ENCODE measurements around the gene FRMPD2. TPM values are rescaled to one million over a fixed set of nuclear protein-coding genes. Genes with fewer than 3 reads are reported as not detected.
"Not testable (repeated sequence)": the region's sequence is repeated elsewhere in the genome, so short reads cannot be mapped to it uniquely, and the experiment has no call there.

Gene FRMPD2
- total RNA-seq, 1 donor from 2014 or later = not detected

DNA sequence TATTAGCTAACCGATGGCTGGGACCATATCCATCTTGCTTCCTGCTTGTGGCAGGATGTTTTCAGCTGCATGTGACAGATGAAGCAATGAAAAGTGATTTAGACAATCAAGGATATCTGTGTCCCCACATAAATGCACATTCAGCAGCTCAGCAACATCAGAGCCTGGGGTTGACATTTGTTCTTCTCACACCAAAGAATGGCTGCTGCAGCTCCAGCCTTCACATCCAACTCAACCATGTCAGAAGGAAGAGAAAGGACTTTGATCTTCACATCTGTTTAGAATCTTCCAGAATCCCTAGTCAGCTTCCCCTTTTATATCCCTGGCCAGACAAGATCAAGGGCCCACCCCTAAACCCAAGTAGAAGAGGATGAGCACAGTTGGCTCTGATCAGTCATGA, 11.9 kb upstream of the FRMPD2 start:
- no peak for DNase-seq (ENCODE audit: low spot score)
- Mint-ChIP-seq H3K27ac (ENCODE audit: unreplicated experiment) (no peak overlapping the region), H3K4me1 (ENCODE audit: unreplicated experiment) (peaks cover 11% of the 10 kb centered on the region), H3K27me3 (ENCODE audit: unreplicated experiment) (peaks cover 3% of the 10 kb centered on the region), H3K9me3 (ENCODE audit: unreplicated experiment) (no peaks in the 10 kb centered on the region), H3K36me3 (ENCODE audit: low read depth, unreplicated experiment) (peaks cover 4% of the 10 kb centered on the region), H3K4me3 (ENCODE audit: unreplicated experiment) (no peak overlapping the region)
- TF ChIP-seq CTCF (IDR thresholded peaks at IDR 0.05; ENCODE audit: unreplicated experiment) = no peak

GRCh38 chr10:48285710-48286109, 11.2 kb upstream of the FRMPD2 start:
- no peaks in the 10 kb centered on the region for H3K9me3 Mint-ChIP-seq (ENCODE audit: unreplicated experiment)
- peaks cover 4% of the 10 kb centered on the region for H3K36me3 Mint-ChIP-seq (ENCODE audit: low read depth, unreplicated experiment)
- no peak for TF ChIP-seq CTCF (IDR thresholded peaks at IDR 0.05; ENCODE audit: unreplicated experiment)
- H3K4me3 Mint-ChIP-seq (ENCODE audit: unreplicated experiment) = no peak overlapping the region
- peaks cover 3% of the 10 kb centered on the region for H3K27me3 Mint-ChIP-seq (ENCODE audit: unreplicated experiment)
- H3K4me1 Mint-ChIP-seq (ENCODE audit: unreplicated experiment) = peaks cover 11% of the 10 kb centered on the region
- no peak overlapping the region for H3K27ac Mint-ChIP-seq (ENCODE audit: unreplicated experiment)
- DNase-seq (ENCODE audit: low spot score) = no peak

GRCh38 chr10:48284811-48285210, 10.3 kb upstream of the FRMPD2 start:
- no peak for TF ChIP-seq CTCF (IDR thresholded peaks at IDR 0.05; ENCODE audit: unreplicated experiment)
- H3K27me3 Mint-ChIP-seq (ENCODE audit: unreplicated experiment) = peaks cover 3% of the 10 kb centered on the region
- peaks cover 8% of the 10 kb centered on the region for H3K4me1 Mint-ChIP-seq (ENCODE audit: unreplicated experiment)
- H3K9me3 Mint-ChIP-seq (ENCODE audit: unreplicated experiment) = no peaks in the 10 kb centered on the region
- peaks cover 4% of the 10 kb centered on the region for H3K36me3 Mint-ChIP-seq (ENCODE audit: low read depth, unreplicated experiment)
- no peak overlapping the region for H3K27ac Mint-ChIP-seq (ENCODE audit: unreplicated experiment)
- no peak for DNase-seq (ENCODE audit: low spot score)
- H3K4me3 Mint-ChIP-seq (ENCODE audit: unreplicated experiment) = no peak overlapping the region

DNA sequence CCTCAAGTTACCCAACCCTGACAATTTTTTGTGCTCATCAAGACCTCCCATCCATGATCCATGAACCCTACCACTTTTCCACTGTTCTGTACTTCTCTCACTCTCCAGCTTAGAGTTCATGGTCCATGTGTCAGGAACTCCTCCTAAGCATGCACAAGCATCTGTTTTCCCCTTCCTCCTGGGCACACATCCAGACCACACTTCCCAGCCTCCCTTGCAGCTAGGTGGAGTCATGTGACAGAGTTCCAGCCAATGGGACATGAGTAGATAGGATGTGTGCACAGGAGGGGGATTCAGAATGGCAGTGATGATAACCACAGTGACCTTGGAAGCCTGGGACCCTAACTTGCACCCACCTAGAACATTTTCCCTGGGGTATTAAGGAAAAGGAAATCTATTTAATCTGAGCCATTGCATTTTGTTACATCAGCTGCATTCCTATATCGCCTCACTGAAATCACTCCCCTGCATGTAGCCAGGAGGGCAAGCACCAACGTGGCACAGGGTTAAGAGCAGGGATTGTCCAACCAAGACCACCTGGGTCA, 9.6 kb upstream of the FRMPD2 start:
- DNase-seq (ENCODE audit: low spot score) = no peak
- H3K4me3 Mint-ChIP-seq (ENCODE audit: unreplicated experiment) = peak overlapping the region; percentile 52
- H3K9me3 Mint-ChIP-seq (ENCODE audit: unreplicated experiment) = no peaks in the 10 kb centered on the region
- TF ChIP-seq CTCF (IDR thresholded peaks at IDR 0.05; ENCODE audit: unreplicated experiment) = no peak
- H3K36me3 Mint-ChIP-seq (ENCODE audit: low read depth, unreplicated experiment) = peaks cover 4% of the 10 kb centered on the region
- no peak overlapping the region for H3K27ac Mint-ChIP-seq (ENCODE audit: unreplicated experiment)
- H3K4me1 Mint-ChIP-seq (ENCODE audit: unreplicated experiment) = peaks cover 2% of the 10 kb centered on the region
- H3K27me3 Mint-ChIP-seq (ENCODE audit: unreplicated experiment) = peaks cover 2% of the 10 kb centered on the region

- Mint-ChIP-seq H3K27me3 (ENCODE audit: unreplicated experiment) (peaks cover 3% of the 10 kb centered on the region), H3K27ac (ENCODE audit: unreplicated experiment) (no peak overlapping the region), H3K9me3 (ENCODE audit: unreplicated experiment) (no peaks in the 10 kb centered on the region), H3K4me3 (ENCODE audit: unreplicated experiment) (no peak overlapping the region), H3K4me1 (ENCODE audit: unreplicated experiment) (no peaks in the 10 kb centered on the region), H3K36me3 (ENCODE audit: low read depth, unreplicated experiment) (peaks cover 4% of the 10 kb centered on the region)
- no peak for TF ChIP-seq CTCF (IDR thresholded peaks at IDR 0.05; ENCODE audit: unreplicated experiment)
- no peak for DNase-seq (ENCODE audit: low spot score)
Observed at GRCh38 chr10:48282829-48283228, 8.3 kb upstream of the FRMPD2 start.

DNA sequence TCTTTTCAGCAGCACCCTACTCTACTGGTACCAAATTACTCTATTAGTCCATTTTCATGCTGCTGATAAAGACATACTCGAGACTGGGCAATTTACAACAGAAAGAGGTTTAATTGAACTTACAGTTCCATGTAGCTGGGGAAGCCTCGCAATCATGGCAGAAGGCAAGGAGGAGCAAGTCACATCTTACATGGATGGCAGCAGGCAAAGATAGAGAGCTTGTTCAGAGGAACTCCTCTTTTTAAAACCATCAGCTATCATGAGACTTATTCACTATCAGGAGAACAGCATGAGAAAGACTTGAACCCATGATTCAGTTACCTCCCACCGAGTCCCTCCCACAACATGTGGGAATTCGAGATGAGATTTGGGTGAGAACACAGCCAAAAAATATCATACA, 7.2 kb upstream of the FRMPD2 start:
- H3K27ac Mint-ChIP-seq (ENCODE audit: unreplicated experiment); H3K9me3 Mint-ChIP-seq (ENCODE audit: unreplicated experiment); H3K27me3 Mint-ChIP-seq (ENCODE audit: unreplicated experiment); H3K4me3 Mint-ChIP-seq (ENCODE audit: unreplicated experiment); DNase-seq (ENCODE audit: low spot score); H3K36me3 Mint-ChIP-seq (ENCODE audit: low read depth, unreplicated experiment); H3K4me1 Mint-ChIP-seq (ENCODE audit: unreplicated experiment): not testable (repeated sequence)

Data from endothelial cell (in vitro differentiated cells).